IPS-11a (cell line): Measurements from ENCODE around the gene FAM237A.
A peak's percentile ranks its signal among the peaks of the same experiment; 100 is the strongest.

Source experiments
- H3K4me3 ChIP-seq: one replicate; pipeline ENCODE4 v1.5.1; 2013; ENCODE audit warnings: low read depth, low read length, control low read depth

Gene FAM237A

GRCh38 chr2:206642075-206643025 is at the start of gene FAM237A:
FAM237A (plus strand) TSS chr2:206642487; CDS start chr2:206644237, 1,750 bp downstream.
- peak within 1 kb of the TSS; percentile 58 for H3K4me3 ChIP-seq

GRCh38 chr2:206597717-206598218 is 44.5 kb upstream of the FAM237A start:
- H3K4me3 ChIP-seq: no peak overlapping the region

- H3K4me3 ChIP-seq: no peak overlapping the region
Observed at GRCh38 chr2:206603243-206603642, 39.0 kb upstream of the FAM237A start.

- H3K4me3 ChIP-seq: no peak overlapping the region
Observed at GRCh38 chr2:206610451-206610850, 31.8 kb upstream of the FAM237A start.

- no peak overlapping the region for H3K4me3 ChIP-seq
Observed at GRCh38 chr2:206611191-206611590, 31.1 kb upstream of the FAM237A start.

- no peak overlapping the region for H3K4me3 ChIP-seq
Observed at GRCh38 chr2:206611736-206612135, 30.6 kb upstream of the FAM237A start.

- no peak overlapping the region for H3K4me3 ChIP-seq
Observed at GRCh38 chr2:206614811-206615210, 27.5 kb upstream of the FAM237A start.

- H3K4me3 ChIP-seq: no peak overlapping the region
Observed at GRCh38 chr2:206615417-206616089, 26.7 kb upstream of the FAM237A start.

GRCh38 chr2:206616151-206616550 is 26.1 kb upstream of the FAM237A start:
- H3K4me3 ChIP-seq: no peak overlapping the region

- no peak overlapping the region for H3K4me3 ChIP-seq
Observed at GRCh38 chr2:206619011-206619410, 23.3 kb upstream of the FAM237A start.

GRCh38 chr2:206626108-206626507 is 16.2 kb upstream of the FAM237A start:
- H3K4me3 ChIP-seq: no peak overlapping the region

- H3K4me3 ChIP-seq: no peak overlapping the region
Observed at GRCh38 chr2:206627632-206628031, 14.7 kb upstream of the FAM237A start.

- H3K4me3 ChIP-seq: no peak overlapping the region
Observed at GRCh38 chr2:206631340-206631739, 10.9 kb upstream of the FAM237A start.

- H3K4me3 ChIP-seq: no peak overlapping the region
Observed at GRCh38 chr2:206635015-206635414, 7.3 kb upstream of the FAM237A start.

GRCh38 chr2:206639636-206640035 is 2.7 kb upstream of the FAM237A start:
- no peak overlapping the region for H3K4me3 ChIP-seq

GRCh38 chr2:206641226-206641625 is 1.1 kb upstream of the FAM237A start:
- no peak overlapping the region for H3K4me3 ChIP-seq

GRCh38 chr2:206647985-206648384 is 5.7 kb downstream of the FAM237A start:
- H3K4me3 ChIP-seq: no peak overlapping the region

- H3K4me3 ChIP-seq: no peak overlapping the region
Observed at GRCh38 chr2:206657087-206657486, 14.8 kb downstream of the FAM237A start.

- H3K4me3 ChIP-seq: no peak overlapping the region
Observed at GRCh38 chr2:206665251-206665650, 23.0 kb downstream of the FAM237A start.

- H3K4me3 ChIP-seq: no peak overlapping the region
Observed at GRCh38 chr2:206670531-206671319, 28.4 kb downstream of the FAM237A start.

GRCh38 chr2:206683546-206683945 is 41.3 kb downstream of the FAM237A start:
- no peak overlapping the region for H3K4me3 ChIP-seq
